ENCODE results near the gene FAM131C.
"Not testable (repeated sequence)": the region's sequence is repeated elsewhere in the genome, so short reads cannot be mapped to it uniquely, and the experiment has no call there.

FAM131C gene

GRCh38 chr1:16033103-16033632 lies 40.3 kb downstream of the FAM131C start:
- not testable (repeated sequence) for H3K4me1 ChIP-seq (ENCODE audit: control insufficient read depth, insufficient read depth, low read length); H3K9me3 ChIP-seq (ENCODE audit: control insufficient read depth, low read length); H3K9ac ChIP-seq (ENCODE audit: low read length); H3K4me3 ChIP-seq (ENCODE audit: low read length); H3K36me3 ChIP-seq (ENCODE audit: control insufficient read depth, insufficient read depth, low read length)
- peaks cover 12% of the 10 kb centered on the region for H3K27me3 ChIP-seq (ENCODE audit: control insufficient read depth, insufficient read depth, low read length)

- Histone ChIP-seq H3K4me3 (ENCODE audit: low read length) (no peak overlapping the region), H3K9me3 (ENCODE audit: control insufficient read depth, low read length) (no peaks in the 10 kb centered on the region), H3K4me1 (ENCODE audit: control insufficient read depth, insufficient read depth, low read length) (peaks cover 5% of the 10 kb centered on the region), H3K9ac (ENCODE audit: low read length) (no peak overlapping the region), H3K36me3 (ENCODE audit: control insufficient read depth, insufficient read depth, low read length) (no peaks in the 10 kb centered on the region), H3K27me3 (ENCODE audit: control insufficient read depth, insufficient read depth, low read length) (peaks cover 16% of the 10 kb centered on the region)
Measured at GRCh38 chr1:16032388-16033102, 40.9 kb downstream of the FAM131C start.

- no peaks in the 10 kb centered on the region for H3K9me3 ChIP-seq (ENCODE audit: control insufficient read depth, low read length)
- H3K4me1 ChIP-seq (ENCODE audit: control insufficient read depth, insufficient read depth, low read length), result peaks cover 12% of the 10 kb centered on the region
- no peak overlapping the region for H3K4me3 ChIP-seq (ENCODE audit: low read length)
- peaks cover 20% of the 10 kb centered on the region for H3K27me3 ChIP-seq (ENCODE audit: control insufficient read depth, insufficient read depth, low read length)
- H3K9ac ChIP-seq (ENCODE audit: low read length), result no peak overlapping the region
- H3K36me3 ChIP-seq (ENCODE audit: control insufficient read depth, insufficient read depth, low read length), result no peaks in the 10 kb centered on the region
Measured at GRCh38 chr1:16031551-16031950, 41.9 kb downstream of the FAM131C start.

GRCh38 chr1:16029288-16029687 lies 44.2 kb downstream of the FAM131C start:
- Histone ChIP-seq H3K9me3 (ENCODE audit: control insufficient read depth, low read length) (no peaks in the 10 kb centered on the region), H3K4me3 (ENCODE audit: low read length) (no peak overlapping the region), H3K4me1 (ENCODE audit: control insufficient read depth, insufficient read depth, low read length) (peaks cover 12% of the 10 kb centered on the region), H3K27me3 (ENCODE audit: control insufficient read depth, insufficient read depth, low read length) (peaks cover 20% of the 10 kb centered on the region), H3K9ac (ENCODE audit: low read length) (no peak overlapping the region), H3K36me3 (ENCODE audit: control insufficient read depth, insufficient read depth, low read length) (no peaks in the 10 kb centered on the region)

- peaks cover 20% of the 10 kb centered on the region for H3K27me3 ChIP-seq (ENCODE audit: control insufficient read depth, insufficient read depth, low read length)
- H3K9ac ChIP-seq (ENCODE audit: low read length); H3K9me3 ChIP-seq (ENCODE audit: control insufficient read depth, low read length); H3K36me3 ChIP-seq (ENCODE audit: control insufficient read depth, insufficient read depth, low read length); H3K4me3 ChIP-seq (ENCODE audit: low read length): not testable (repeated sequence)
- H3K4me1 ChIP-seq (ENCODE audit: control insufficient read depth, insufficient read depth, low read length), result peaks cover 12% of the 10 kb centered on the region
Measured at GRCh38 chr1:16029003-16029268, 44.5 kb downstream of the FAM131C start.

GRCh38 chr1:16028237-16029002 lies 45.0 kb downstream of the FAM131C start:
- H3K4me3 ChIP-seq (ENCODE audit: low read length), result no peak overlapping the region
- no peak overlapping the region for H3K9ac ChIP-seq (ENCODE audit: low read length)
- H3K27me3 ChIP-seq (ENCODE audit: control insufficient read depth, insufficient read depth, low read length), result peaks cover 20% of the 10 kb centered on the region

GRCh38 chr1:16026723-16027484 lies 46.5 kb downstream of the FAM131C start:
- Histone ChIP-seq H3K4me3 (ENCODE audit: low read length) (no peak overlapping the region), H3K9me3 (ENCODE audit: control insufficient read depth, low read length) (no peaks in the 10 kb centered on the region), H3K9ac (ENCODE audit: low read length) (no peak overlapping the region), H3K4me1 (ENCODE audit: control insufficient read depth, insufficient read depth, low read length) (peaks cover 7% of the 10 kb centered on the region), H3K36me3 (ENCODE audit: control insufficient read depth, insufficient read depth, low read length) (no peaks in the 10 kb centered on the region), H3K27me3 (ENCODE audit: control insufficient read depth, insufficient read depth, low read length) (peaks cover 25% of the 10 kb centered on the region)

More at GRCh38 chr1:16028237-16029002, 45.0 kb downstream of the FAM131C start:
- H3K36me3 ChIP-seq (ENCODE audit: control insufficient read depth, insufficient read depth, low read length), result no peaks in the 10 kb centered on the region
- H3K4me1 ChIP-seq (ENCODE audit: control insufficient read depth, insufficient read depth, low read length), result peaks cover 12% of the 10 kb centered on the region
- no peaks in the 10 kb centered on the region for H3K9me3 ChIP-seq (ENCODE audit: control insufficient read depth, low read length)

GRCh38 chr1:16026302-16026701 lies 47.1 kb downstream of the FAM131C start:
- not testable (repeated sequence) for H3K9ac ChIP-seq (ENCODE audit: low read length); H3K4me3 ChIP-seq (ENCODE audit: low read length); H3K9me3 ChIP-seq (ENCODE audit: control insufficient read depth, low read length); H3K4me1 ChIP-seq (ENCODE audit: control insufficient read depth, insufficient read depth, low read length); H3K36me3 ChIP-seq (ENCODE audit: control insufficient read depth, insufficient read depth, low read length)
- peaks cover 25% of the 10 kb centered on the region for H3K27me3 ChIP-seq (ENCODE audit: control insufficient read depth, insufficient read depth, low read length)

GRCh38 chr1:16023050-16023653 lies 50.3 kb downstream of the FAM131C start:
- Histone ChIP-seq H3K27me3 (ENCODE audit: control insufficient read depth, insufficient read depth, low read length) (peaks cover 24% of the 10 kb centered on the region), H3K9ac (ENCODE audit: low read length) (no peak overlapping the region), H3K4me1 (ENCODE audit: control insufficient read depth, insufficient read depth, low read length) (peaks cover 11% of the 10 kb centered on the region), H3K9me3 (ENCODE audit: control insufficient read depth, low read length) (no peaks in the 10 kb centered on the region), H3K4me3 (ENCODE audit: low read length) (no peak overlapping the region), H3K36me3 (ENCODE audit: control insufficient read depth, insufficient read depth, low read length) (no peaks in the 10 kb centered on the region)

- peaks cover 19% of the 10 kb centered on the region for H3K27me3 ChIP-seq (ENCODE audit: control insufficient read depth, insufficient read depth, low read length)
- H3K9ac ChIP-seq (ENCODE audit: low read length), result no peak overlapping the region
- no peaks in the 10 kb centered on the region for H3K9me3 ChIP-seq (ENCODE audit: control insufficient read depth, low read length)
- H3K4me3 ChIP-seq (ENCODE audit: low read length), result no peak overlapping the region
- H3K4me1 ChIP-seq (ENCODE audit: control insufficient read depth, insufficient read depth, low read length), result peaks cover 19% of the 10 kb centered on the region
- H3K36me3 ChIP-seq (ENCODE audit: control insufficient read depth, insufficient read depth, low read length), result no peaks in the 10 kb centered on the region
Measured at GRCh38 chr1:16022393-16022792, 51.1 kb downstream of the FAM131C start.

- Histone ChIP-seq H3K36me3 (ENCODE audit: control insufficient read depth, insufficient read depth, low read length) (no peaks in the 10 kb centered on the region), H3K9me3 (ENCODE audit: control insufficient read depth, low read length) (no peaks in the 10 kb centered on the region), H3K4me1 (ENCODE audit: control insufficient read depth, insufficient read depth, low read length) (peaks cover 14% of the 10 kb centered on the region), H3K27me3 (ENCODE audit: control insufficient read depth, insufficient read depth, low read length) (peaks cover 12% of the 10 kb centered on the region), H3K9ac (ENCODE audit: low read length) (no peak within 1 kb of the TSS), H3K4me3 (ENCODE audit: low read length) (no peak within 1 kb of the TSS)
Measured at GRCh38 chr1:16021681-16022080, 51.8 kb downstream of the FAM131C start, which contains the start of gene CLCNKA. CLCNKA (plus strand) TSS chr1:16022036; CDS start chr1:16022620, 584 bp downstream.
